Osteoblast (primary cell): ENCODE measurements around the gene FOXN4. TPM values are rescaled to one million over a fixed set of nuclear protein-coding genes. Genes with fewer than 3 reads are reported as not detected.

Experiments used
- DNase-seq: peaks from one replicate; pipeline ENCODE4 v3.0.0; 2011; ENCODE audit warnings: low spot score, mixed read lengths; ENCODE audit not compliant: insufficient read length; ENCODE audit errors: missing footprints
- H2AFZ ChIP-seq: 2 replicates; pipeline ENCODE4 v1.6.0; 2011; ENCODE audit warnings: mild to moderate bottlenecking, low read length
- H3K27ac ChIP-seq: 2 replicates; pipeline ENCODE4 v1.5.1; 2011; ENCODE audit warnings: mild to moderate bottlenecking, low read depth, low read length, moderate library complexity
- H3K27me3 ChIP-seq: 2 replicates; pipeline ENCODE4 v1.6.0; 2012; ENCODE audit warnings: mild to moderate bottlenecking, control low read depth, inconsistent platforms, low read length, moderate library complexity; ENCODE audit not compliant: insufficient read depth
- H3K36me3 ChIP-seq: 2 replicates; pipeline ENCODE4 v1.5.1; 2011; ENCODE audit warnings: mild to moderate bottlenecking, low read length, control low read depth, moderate library complexity; ENCODE audit not compliant: insufficient read depth
- H3K4me1 ChIP-seq: 2 replicates; pipeline ENCODE4 v1.5.1; 2011; ENCODE audit warnings: mild to moderate bottlenecking, low read length, control low read depth, moderate library complexity; ENCODE audit not compliant: insufficient read depth
- H3K4me2 ChIP-seq: 2 replicates; pipeline ENCODE4 v1.6.0; 2011; ENCODE audit warnings: mild to moderate bottlenecking, low read length; ENCODE audit not compliant: insufficient read depth
- H3K4me3 ChIP-seq: fragments of 200-600 bp; sonication (generic); 3 replicates; pipeline ENCODE4 v1.5.1; 2012; ENCODE audit warnings: mild to moderate bottlenecking, low read length, inconsistent platforms; ENCODE audit not compliant: insufficient read depth
- H3K79me2 ChIP-seq: 2 replicates; pipeline ENCODE4 v1.6.0; 2012; ENCODE audit warnings: mild to moderate bottlenecking, low read length, control low read depth, inconsistent platforms; ENCODE audit not compliant: insufficient read depth
- H3K9me3 ChIP-seq: 2 replicates; pipeline ENCODE4 v1.5.1; 2011; ENCODE audit warnings: low read depth, low read length, control low read depth
- H4K20me1 ChIP-seq: 2 replicates; pipeline ENCODE4 v1.6.0; 2012; ENCODE audit warnings: mild to moderate bottlenecking, low read length, control low read depth; ENCODE audit not compliant: insufficient read depth
- total RNA-seq: library from RNA; depleted of rRNA; stranded (reverse); fragments of >200 nt; gene quantifications from 2 replicates; pipeline ENCODE4 v1.2.3, GENCODE V29; 2012
- TF ChIP-seq, protein P1 (sequence below): IDR thresholded peaks from 2 replicates; pipeline ENCODE4 v1.5.1; 2011; ENCODE audit warnings: mild to moderate bottlenecking, low read depth, low read length, moderate library complexity; ENCODE audit errors: extremely low read depth

FOXN4 gene
- total RNA-seq, 1 donor = not detected

DNA sequence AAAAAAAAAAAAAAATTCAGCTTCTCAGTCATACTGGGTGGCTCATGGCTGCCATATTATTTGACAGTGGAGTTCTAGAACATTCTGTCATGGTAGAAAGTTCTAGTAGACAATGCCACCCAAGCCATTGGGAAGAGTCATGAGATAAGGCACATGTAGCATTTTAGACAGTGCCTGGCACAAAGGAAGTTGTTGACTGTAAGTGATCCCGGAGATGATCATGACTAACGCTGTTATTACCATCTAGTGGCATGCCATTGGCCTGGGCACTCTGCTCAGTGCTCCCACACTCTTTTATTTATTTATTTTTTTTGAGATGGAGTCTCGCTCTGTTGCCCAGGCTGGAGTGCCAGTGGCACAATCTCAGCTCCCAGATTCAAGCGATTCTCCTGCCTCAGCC is 80.4 kb downstream of the FOXN4 start:
- TF ChIP-seq, protein P1, sequence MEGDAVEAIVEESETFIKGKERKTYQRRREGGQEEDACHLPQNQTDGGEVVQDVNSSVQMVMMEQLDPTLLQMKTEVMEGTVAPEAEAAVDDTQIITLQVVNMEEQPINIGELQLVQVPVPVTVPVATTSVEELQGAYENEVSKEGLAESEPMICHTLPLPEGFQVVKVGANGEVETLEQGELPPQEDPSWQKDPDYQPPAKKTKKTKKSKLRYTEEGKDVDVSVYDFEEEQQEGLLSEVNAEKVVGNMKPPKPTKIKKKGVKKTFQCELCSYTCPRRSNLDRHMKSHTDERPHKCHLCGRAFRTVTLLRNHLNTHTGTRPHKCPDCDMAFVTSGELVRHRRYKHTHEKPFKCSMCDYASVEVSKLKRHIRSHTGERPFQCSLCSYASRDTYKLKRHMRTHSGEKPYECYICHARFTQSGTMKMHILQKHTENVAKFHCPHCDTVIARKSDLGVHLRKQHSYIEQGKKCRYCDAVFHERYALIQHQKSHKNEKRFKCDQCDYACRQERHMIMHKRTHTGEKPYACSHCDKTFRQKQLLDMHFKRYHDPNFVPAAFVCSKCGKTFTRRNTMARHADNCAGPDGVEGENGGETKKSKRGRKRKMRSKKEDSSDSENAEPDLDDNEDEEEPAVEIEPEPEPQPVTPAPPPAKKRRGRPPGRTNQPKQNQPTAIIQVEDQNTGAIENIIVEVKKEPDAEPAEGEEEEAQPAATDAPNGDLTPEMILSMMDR = no peak
- Histone ChIP-seq H3K4me3 (no peak overlapping the region), H3K9me3 (no peaks in the 10 kb centered on the region), H4K20me1 (no peaks in the 10 kb centered on the region), H2AFZ (no peak overlapping the region), H3K4me1 (no peaks in the 10 kb centered on the region), H3K27me3 (no peaks in the 10 kb centered on the region), H3K4me2 (no peak overlapping the region), H3K36me3 (no peaks in the 10 kb centered on the region), H3K27ac (no peak overlapping the region), H3K79me2 (no peaks in the 10 kb centered on the region)
- no peak for DNase-seq

Other genes with a start within 250 kb of the FOXN4 start
- gene ALKBH2, start 215.8 kb downstream of the FOXN4 start, total RNA-seq = 22.4 and 25.0 TPM in 2 replicates
- gene UNG, start 211.7 kb downstream of the FOXN4 start, total RNA-seq = 38.0 and 41.8 TPM in 2 replicates
- gene ACACB, start 192.7 kb downstream of the FOXN4 start, total RNA-seq = 13.8 and 16.2 TPM in 2 replicates
- gene MYO1H, start 38.6 kb upstream of the FOXN4 start, total RNA-seq = 1.5 TPM in 1 of 2 replicates, not detected in the other
- 94.6 and 102 TPM in 2 replicates for gene KCTD10, start 168.0 kb upstream of the FOXN4 start, total RNA-seq
- 34.8 and 40.9 TPM in 2 replicates for gene UBE3B, start 168.3 kb upstream of the FOXN4 start, total RNA-seq